RWPE2 (cell line): ENCODE data around the gene SGPL1.

Experiments
- ATAC-seq: fragments of 200-7000 bp; cut with Tn5 transposase; 3 replicates; pipeline ENCODE4 v1.9.1; 2021; ENCODE audit warnings: low read depth
- DNase-seq: peaks from one replicate; pipeline ENCODE4 v3.0.0-alpha.2; 2020; ENCODE audit warnings: low spot score
- H3K27ac ChIP-seq: fragments of 450-650 bp; 2 replicates; pipeline ENCODE4 v1.5.1; 2017; ENCODE audit warnings: mild to moderate bottlenecking; ENCODE audit not compliant: poor library complexity, severe bottlenecking
- H3K27me3 ChIP-seq: fragments of 250-450 bp; sonication (Bioruptor Pico); 2 replicates; pipeline ENCODE4 v1.5.1; 2021; ENCODE audit warnings: mild to moderate bottlenecking, moderate library complexity; ENCODE audit not compliant: insufficient read depth, poor library complexity, severe bottlenecking
- H3K36me3 ChIP-seq: fragments of 250-450 bp; sonication (Bioruptor Pico); 2 replicates; pipeline ENCODE4 v1.5.1; 2020; ENCODE audit warnings: low read depth, mild to moderate bottlenecking, moderate library complexity
- H3K4me1 ChIP-seq: fragments of 250-450 bp; sonication (Bioruptor Pico); 2 replicates; pipeline ENCODE4 v1.5.1; 2021; ENCODE audit warnings: mild to moderate bottlenecking, moderate library complexity; ENCODE audit not compliant: insufficient read depth, poor library complexity, severe bottlenecking
- H3K4me3 ChIP-seq: fragments of 250-450 bp; sonication (Bioruptor Pico); 2 replicates; pipeline ENCODE4 v1.5.1; 2021; ENCODE audit warnings: mild to moderate bottlenecking, moderate library complexity; ENCODE audit not compliant: severe bottlenecking
- H3K9me3 ChIP-seq: fragments of 250-450 bp; sonication (Bioruptor Pico); 2 replicates; pipeline ENCODE4 v1.5.1; 2021; ENCODE audit warnings: mild to moderate bottlenecking, moderate library complexity; ENCODE audit not compliant: severe bottlenecking
- CTCF ChIP-seq: fragments of 450-650 bp; IDR thresholded peaks from one replicate; pipeline ENCODE4 v1.5.1; 2017; ENCODE audit warnings: mild to moderate bottlenecking, moderate library complexity; ENCODE audit not compliant: poor library complexity, severe bottlenecking

Gene SGPL1

GRCh38 chr10:70809011-70809611 is 6.6 kb upstream of the SGPL1 start:
- peak; percentile 51 for ATAC-seq

GRCh38 chr10:70809726-70810125 is 6.0 kb upstream of the SGPL1 start:
- Histone ChIP-seq H3K9me3 (no peaks in the 10 kb centered on the region), H3K27ac (no peak overlapping the region), H3K4me3 (no peak overlapping the region), H3K27me3 (no peaks in the 10 kb centered on the region), H3K36me3 (no peaks in the 10 kb centered on the region), H3K4me1 (peaks cover 3% of the 10 kb centered on the region)
- no peak for DNase-seq
- ATAC-seq, result no peak
- TF ChIP-seq CTCF, result no peak

More at GRCh38 chr10:70809011-70809611, 6.6 kb upstream of the SGPL1 start:
- peak overlapping the region; percentile 8 for H3K27ac ChIP-seq
- H3K9me3 ChIP-seq, result no peaks in the 10 kb centered on the region
- DNase-seq, result no peak
- H3K4me1 ChIP-seq, result peaks cover 9% of the 10 kb centered on the region
- H3K36me3 ChIP-seq, result no peaks in the 10 kb centered on the region
- no peak overlapping the region for H3K4me3 ChIP-seq
- TF ChIP-seq CTCF, result no peak
- no peaks in the 10 kb centered on the region for H3K27me3 ChIP-seq

GRCh38 chr10:70810967-70811366 is 4.8 kb upstream of the SGPL1 start:
- no peak for ATAC-seq
- no peak for DNase-seq
- no peaks in the 10 kb centered on the region for H3K9me3 ChIP-seq
- no peaks in the 10 kb centered on the region for H3K27me3 ChIP-seq
- no peaks in the 10 kb centered on the region for H3K4me1 ChIP-seq
- TF ChIP-seq CTCF, result no peak
- H3K4me3 ChIP-seq, result no peak overlapping the region
- H3K27ac ChIP-seq, result no peak overlapping the region
- H3K36me3 ChIP-seq, result no peaks in the 10 kb centered on the region

GRCh38 chr10:70811881-70812280 is 3.9 kb upstream of the SGPL1 start:
- peaks cover 3% of the 10 kb centered on the region for H3K4me1 ChIP-seq
- DNase-seq (no peak), ATAC-seq (no peak)
- no peak overlapping the region for H3K27ac ChIP-seq
- no peaks in the 10 kb centered on the region for H3K9me3 ChIP-seq
- no peak for TF ChIP-seq CTCF
- H3K4me3 ChIP-seq, result no peak overlapping the region
- no peaks in the 10 kb centered on the region for H3K27me3 ChIP-seq
- H3K36me3 ChIP-seq, result peaks cover 2% of the 10 kb centered on the region

- Histone ChIP-seq H3K4me3 (no peak overlapping the region), H3K4me1 (peaks cover 6% of the 10 kb centered on the region), H3K36me3 (peaks cover 11% of the 10 kb centered on the region)
Measured at GRCh38 chr10:70812814-70813213, 2.9 kb upstream of the SGPL1 start.

More at GRCh38 chr10:70812814-70813213, 2.9 kb upstream of the SGPL1 start:
- Histone ChIP-seq H3K27ac (no peak overlapping the region), H3K27me3 (no peaks in the 10 kb centered on the region), H3K9me3 (no peaks in the 10 kb centered on the region)
- no peak for TF ChIP-seq CTCF
- no peak for ATAC-seq
- no peak for DNase-seq
